Measurements from ENCODE around the gene ABR. TPM values are rescaled to one million over a fixed set of nuclear protein-coding genes. Genes with fewer than 3 reads are reported as not detected.

ABR gene
- total and polyA plus RNA-seq, 2 of the 8 experiments (the other 6 are each of a cell fraction or from before 2014, with no cell fraction given), result 44.8 to 47.2 TPM

DNA sequence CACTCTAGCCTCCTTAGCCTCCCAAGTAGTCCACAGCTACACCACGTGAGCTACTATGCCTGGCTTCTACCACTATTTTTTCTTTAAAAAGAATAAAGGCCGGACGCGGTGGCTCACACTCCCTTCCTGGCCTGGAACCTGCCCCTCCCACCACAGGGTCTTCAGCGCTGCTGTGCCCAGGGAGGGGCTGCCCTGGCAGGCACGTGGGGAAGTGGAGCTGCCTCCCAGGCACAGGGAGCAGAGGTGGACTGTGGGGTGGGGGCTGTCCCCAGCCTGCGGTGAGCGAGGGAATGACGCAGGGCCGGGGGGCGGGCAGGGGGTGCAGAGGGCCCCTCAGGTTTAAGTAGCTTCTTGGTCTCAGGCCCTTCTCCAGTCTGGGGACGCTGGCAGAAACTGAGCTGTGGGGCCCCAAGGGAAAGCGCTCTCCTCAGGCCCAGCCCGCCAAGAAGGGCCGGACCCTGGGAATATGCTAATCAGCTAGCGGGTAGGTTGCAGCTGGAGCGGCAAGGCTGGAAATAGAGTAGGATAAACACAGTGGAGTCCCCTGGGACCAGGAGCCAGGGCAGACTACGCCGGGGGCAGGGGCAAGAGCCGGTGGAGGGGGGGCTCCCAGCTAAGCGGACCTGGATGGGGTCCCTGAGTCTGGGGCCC, 136.1 kb downstream of the ABR start:
- H3K79me1 ChIP-seq (ENCODE audit: low read depth, low read length), result no peaks in the 10 kb centered on the region; the same call in 1 of the 2 replicates
- no peak overlapping the region for H2BK5ac ChIP-seq (ENCODE audit: low read depth, low read length)
- CTCF ChIA-PET (ENCODE audit: partially characterized antibody), result interaction anchor here (0.6 to 3.1 kb wide), 7 partner anchors 9 to 1112 kb away, joined by 3 to 28 read pairs (median 4); partner anchors contain the start of gene TIMM22
- POLR2A ChIA-PET (ENCODE audit: partially characterized antibody), result interaction anchor here (0.7 to 2.0 kb wide), 2 partner anchors 16 to 33 kb away, joined by 3 to 5 read pairs; no protein-coding TSS in a partner anchor
- H4K8ac ChIP-seq (ENCODE audit: extremely low read depth, insufficient read depth, low read length), result no peak overlapping the region
- peak overlapping the region in 1 of 2 experiments; percentile 41; a peak in 3 of 4 replicates for H3K4me2 ChIP-seq (ENCODE audit: insufficient read depth in 1 of 2, low read depth in 2 of 2, low read length in 2 of 2)
- H2AFZ ChIP-seq (ENCODE audit: low read length), result no peak overlapping the region
- H2BK20ac ChIP-seq (ENCODE audit: low read length), result no peak overlapping the region
- no peak overlapping the region for H3K14ac ChIP-seq (ENCODE audit: insufficient read length)
- no peak overlapping the region for H3K23ac ChIP-seq (ENCODE audit: insufficient read length)
- no peak overlapping the region; the same call in 1 of the 2 replicates for H3K18ac ChIP-seq (ENCODE audit: extremely low read depth, low read length)
- FAIRE-seq (no peak), DNase-seq (ENCODE audit: low read depth in 1 of 2, low spot score in 2 of 2) (no peak)
- no peak overlapping the region for H4K91ac ChIP-seq (replicated peaks; ENCODE audit: insufficient read length, low read length)
- no peaks in the 10 kb centered on the region; a peak in 1 of 8 replicates for H3K36me3 ChIP-seq (ENCODE audit: control insufficient read depth in 2 of 4, insufficient read depth in 4 of 4, low read length in 3 of 4)
- no peak overlapping the region for H2BK12ac ChIP-seq (ENCODE audit: low read depth, low read length)
- no peak overlapping the region for H2BK15ac ChIP-seq (ENCODE audit: low read length)
- no peaks in the 10 kb centered on the region for H3K79me2 ChIP-seq (ENCODE audit: control insufficient read depth in 1 of 2, insufficient read depth in 2 of 2, low read length in 2 of 2)
- H3K23me2 ChIP-seq (ENCODE audit: low read depth, low read length), result no peaks in the 10 kb centered on the region
- no peak overlapping the region for H3K27ac ChIP-seq (ENCODE audit: low read depth, low read length)
- peak overlapping the region; percentile 65; the same call in 1 of the 2 replicates for H2AK5ac ChIP-seq (ENCODE audit: low read depth, low read length)
- WGBS, 2 experiments (ENCODE audit: extremely low coverage in 1 of 2, insufficient coverage in 1 of 2, insufficient read length in 1 of 2, insufficient replicate concordance in 2 of 2, low coverage in 1 of 2, low lambda C conversion rate in 2 of 2, missing lambda C conversion rate in 1 of 2), result 38% methylated on average over 14 of the region's 21 CpGs; no CpG with 5 or more reads in 1 of the 2 experiments
- 0 out of 7 replicates have a peak, but pooled peaks cover 0 to 2% (median 0%) of the 10 kb centered on the region in 4 experiments for H3K27me3 ChIP-seq (replicated peaks in 1 of 4; ENCODE audit: control insufficient read depth in 3 of 4, extremely low read depth in 1 of 4, insufficient read depth in 3 of 4, low read length in 3 of 4)
- H3K4ac ChIP-seq (replicated peaks; ENCODE audit: insufficient read length, low read depth, low read length), result no peak overlapping the region
- no peak overlapping the region for H3K9ac ChIP-seq (replicated peaks in 1 of 4; ENCODE audit: extremely low read depth in 1 of 4, low read depth in 3 of 4, low read length in 3 of 4)
- H3K4me3 ChIP-seq (ENCODE audit: extremely low read depth in 1 of 4, insufficient read depth in 2 of 4, low read depth in 3 of 4, low read length in 4 of 4), result peak overlapping the region in 1 of 4 experiments; percentile 16; a peak in 1 of 8 replicates
- TF ChIP-seq, protein P1, sequence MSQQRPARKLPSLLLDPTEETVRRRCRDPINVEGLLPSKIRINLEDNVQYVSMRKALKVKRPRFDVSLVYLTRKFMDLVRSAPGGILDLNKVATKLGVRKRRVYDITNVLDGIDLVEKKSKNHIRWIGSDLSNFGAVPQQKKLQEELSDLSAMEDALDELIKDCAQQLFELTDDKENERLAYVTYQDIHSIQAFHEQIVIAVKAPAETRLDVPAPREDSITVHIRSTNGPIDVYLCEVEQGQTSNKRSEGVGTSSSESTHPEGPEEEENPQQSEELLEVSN (IDR thresholded peaks at IDR 0.05), result 0 out of 2 replicates have a peak, but pooled peaks have one; percentile 27
- TF ChIP-seq POLR2A (IDR thresholded peaks at IDR 0.05; ENCODE audit: control extremely low read depth in 1 of 2, low read depth in 2 of 2, low read length in 2 of 2) (no peak), HDAC2 (IDR thresholded peaks at IDR 0.05; ENCODE audit: borderline replicate concordance in 1 of 2, low read depth in 2 of 2, low read length in 2 of 2) (0 out of 4 replicates have a peak, but pooled peaks of 1 of the 2 experiments have one; percentile 74), BCL11A (IDR thresholded peaks at IDR 0.05; ENCODE audit: low read depth in 2 of 2, low read length in 2 of 2) (no peak), KDM1A (IDR thresholded peaks at IDR 0.05; ENCODE audit: borderline replicate concordance, low read length) (peak; percentile 41; the same call in 1 of the 2 replicates), EGR1 (IDR thresholded peaks at IDR 0.05; ENCODE audit: borderline replicate concordance, low read depth, low read length) (0 out of 2 replicates have a peak, but pooled peaks have one; percentile 13)
- peaks cover 0 to 2% of the 10 kb centered on the region in 2 experiments for H4K20me1 ChIP-seq (replicated peaks in 1 of 2; ENCODE audit: control insufficient read depth in 1 of 2, insufficient read depth in 2 of 2, low read length in 2 of 2)
- peaks cover 0 to 7% (median 6%) of the 10 kb centered on the region in 4 experiments; a peak in 5 of 7 replicates for H3K4me1 ChIP-seq (replicated peaks in 1 of 4; ENCODE audit: control insufficient read depth in 3 of 4, insufficient read depth in 4 of 4, low read length in 3 of 4)
- H2BK120ac ChIP-seq (replicated peaks; ENCODE audit: low read depth, low read length), result no peak overlapping the region
- H3K56ac ChIP-seq (replicated peaks; ENCODE audit: insufficient read length, low read depth, low read length), result no peak overlapping the region
- no peak overlapping the region for H4K5ac ChIP-seq (ENCODE audit: insufficient read length, low read depth, low read length)
- H3K9me3 ChIP-seq (ENCODE audit: insufficient read depth in 2 of 2, low read depth in 1 of 2, low read length in 1 of 2), result no peaks in the 10 kb centered on the region
